Measurements from ENCODE around the gene DLG2.

DLG2 gene

GRCh38 chr11:84922836-84923235, 704.3 kb downstream of the DLG2 start:
- Histone ChIP-seq H3K36me3 (replicated peaks; ENCODE audit: low read depth, low read length) (no peaks in the 10 kb centered on the region), H3K4me2 (ENCODE audit: low read length) (peak overlapping the region; percentile 91), H3K4me1 (ENCODE audit: low read length) (peaks cover 7% of the 10 kb centered on the region; the same call in 1 of the 2 replicates), H2AFZ (ENCODE audit: low read depth, low read length) (peak overlapping the region; percentile 96), H3K27me3 (ENCODE audit: low read depth, low read length) (no peaks in the 10 kb centered on the region), H3K79me2 (ENCODE audit: low read length) (no peaks in the 10 kb centered on the region), H3K9ac (ENCODE audit: low read length) (peak overlapping the region; percentile 50), H3K4me3 (ENCODE audit: low read length) (peak overlapping the region; percentile 79), H4K20me1 (ENCODE audit: insufficient read depth, low read length) (no peaks in the 10 kb centered on the region), H3K9me3 (ENCODE audit: insufficient read depth, low read length) (no peaks in the 10 kb centered on the region), H3K27ac (ENCODE audit: low read length) (no peak overlapping the region)
- TF ChIP-seq EZH2phosphoT487 (IDR thresholded peaks at IDR 0.05; ENCODE audit: low read depth), result no peak
- no peak for TF ChIP-seq CTCF (IDR thresholded peaks at IDR 0.05; ENCODE audit: low read depth, low read length)

GRCh38 chr11:84922212-84922805, 704.8 kb downstream of the DLG2 start:
- H3K4me1 ChIP-seq (ENCODE audit: low read length), result peaks cover 7% of the 10 kb centered on the region; the same call in 1 of the 2 replicates
- H3K36me3 ChIP-seq (replicated peaks; ENCODE audit: low read depth, low read length), result no peaks in the 10 kb centered on the region
- H3K27me3 ChIP-seq (ENCODE audit: low read depth, low read length), result no peaks in the 10 kb centered on the region
- no peaks in the 10 kb centered on the region for H3K79me2 ChIP-seq (ENCODE audit: low read length)
- TF ChIP-seq EZH2phosphoT487 (IDR thresholded peaks at IDR 0.05; ENCODE audit: low read depth) (no peak), CTCF (IDR thresholded peaks at IDR 0.05; ENCODE audit: low read depth, low read length) (no peak)
- H4K20me1 ChIP-seq (ENCODE audit: insufficient read depth, low read length), result no peaks in the 10 kb centered on the region
- H2AFZ ChIP-seq (ENCODE audit: low read depth, low read length), result peak overlapping the region; percentile 96
- peak overlapping the region; percentile 50 for H3K9ac ChIP-seq (ENCODE audit: low read length)
- no peaks in the 10 kb centered on the region for H3K9me3 ChIP-seq (ENCODE audit: insufficient read depth, low read length)
- H3K4me2 ChIP-seq (ENCODE audit: low read length), result peak overlapping the region; percentile 91
- no peak overlapping the region for H3K27ac ChIP-seq (ENCODE audit: low read length)
- H3K4me3 ChIP-seq (ENCODE audit: low read length), result peak overlapping the region; percentile 79

GRCh38 chr11:84914511-84914910, 712.6 kb downstream of the DLG2 start:
- Histone ChIP-seq H3K79me2 (ENCODE audit: low read length) (no peaks in the 10 kb centered on the region), H2AFZ (ENCODE audit: low read depth, low read length) (no peak overlapping the region), H4K20me1 (ENCODE audit: insufficient read depth, low read length) (no peaks in the 10 kb centered on the region), H3K4me1 (ENCODE audit: low read length) (peaks cover 5% of the 10 kb centered on the region), H3K27me3 (ENCODE audit: low read depth, low read length) (no peaks in the 10 kb centered on the region), H3K27ac (ENCODE audit: low read length) (no peak overlapping the region), H3K4me2 (ENCODE audit: low read length) (no peak overlapping the region), H3K36me3 (replicated peaks; ENCODE audit: low read depth, low read length) (no peaks in the 10 kb centered on the region), H3K9me3 (ENCODE audit: insufficient read depth, low read length) (no peaks in the 10 kb centered on the region), H3K9ac (ENCODE audit: low read length) (no peak overlapping the region), H3K4me3 (ENCODE audit: low read length) (no peak overlapping the region)
- TF ChIP-seq CTCF (IDR thresholded peaks at IDR 0.05; ENCODE audit: low read depth, low read length) (no peak), EZH2phosphoT487 (IDR thresholded peaks at IDR 0.05; ENCODE audit: low read depth) (no peak)

GRCh38 chr11:84909740-84910139, 717.4 kb downstream of the DLG2 start:
- no peak for TF ChIP-seq EZH2phosphoT487 (IDR thresholded peaks at IDR 0.05; ENCODE audit: low read depth)
- TF ChIP-seq CTCF (IDR thresholded peaks at IDR 0.05; ENCODE audit: low read depth, low read length), result no peak
- Histone ChIP-seq H4K20me1 (ENCODE audit: insufficient read depth, low read length) (no peaks in the 10 kb centered on the region), H3K36me3 (replicated peaks; ENCODE audit: low read depth, low read length) (no peaks in the 10 kb centered on the region), H3K4me1 (ENCODE audit: low read length) (peaks cover 13% of the 10 kb centered on the region), H3K4me3 (ENCODE audit: low read length) (no peak overlapping the region), H3K9me3 (ENCODE audit: insufficient read depth, low read length) (no peaks in the 10 kb centered on the region), H2AFZ (ENCODE audit: low read depth, low read length) (no peak overlapping the region), H3K27me3 (ENCODE audit: low read depth, low read length) (no peaks in the 10 kb centered on the region), H3K4me2 (ENCODE audit: low read length) (no peak overlapping the region), H3K9ac (ENCODE audit: low read length) (no peak overlapping the region), H3K79me2 (ENCODE audit: low read length) (no peaks in the 10 kb centered on the region), H3K27ac (ENCODE audit: low read length) (no peak overlapping the region)
